ENCODE results near the gene GALNT15.

GALNT15 gene

DNA sequence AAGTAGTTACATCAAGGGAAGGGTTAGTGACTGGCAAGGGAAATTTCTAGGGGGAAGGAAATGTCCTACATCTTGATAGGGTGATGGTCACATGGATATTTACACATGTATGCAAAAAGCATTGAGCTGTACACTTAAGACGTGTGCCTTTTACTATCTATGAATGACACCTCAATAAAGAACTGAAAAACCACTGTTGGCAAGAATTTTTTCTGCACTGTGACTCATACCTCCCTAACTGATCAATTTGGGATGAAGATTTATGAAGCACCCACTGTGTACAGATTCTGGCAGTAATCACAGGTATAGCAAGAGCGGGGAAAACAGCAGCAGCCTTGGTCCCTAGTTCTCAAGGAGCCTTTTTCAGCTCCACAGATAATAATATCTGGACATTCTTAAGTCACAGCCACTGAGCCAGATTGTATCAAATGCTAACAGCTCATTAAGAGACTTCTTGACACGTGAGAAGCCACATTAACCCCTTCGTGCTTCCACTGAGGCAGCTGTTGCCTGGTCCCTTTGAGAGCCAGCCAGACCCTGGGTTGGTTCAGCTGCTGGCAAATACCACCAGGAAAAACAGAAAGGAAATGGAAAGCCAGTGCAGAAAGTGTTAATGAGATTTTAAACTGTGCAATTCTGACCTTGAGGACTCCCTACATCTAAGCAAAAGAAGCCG lies 32.0 kb upstream of the GALNT15 start:
- TF ChIP-seq, protein P1, sequence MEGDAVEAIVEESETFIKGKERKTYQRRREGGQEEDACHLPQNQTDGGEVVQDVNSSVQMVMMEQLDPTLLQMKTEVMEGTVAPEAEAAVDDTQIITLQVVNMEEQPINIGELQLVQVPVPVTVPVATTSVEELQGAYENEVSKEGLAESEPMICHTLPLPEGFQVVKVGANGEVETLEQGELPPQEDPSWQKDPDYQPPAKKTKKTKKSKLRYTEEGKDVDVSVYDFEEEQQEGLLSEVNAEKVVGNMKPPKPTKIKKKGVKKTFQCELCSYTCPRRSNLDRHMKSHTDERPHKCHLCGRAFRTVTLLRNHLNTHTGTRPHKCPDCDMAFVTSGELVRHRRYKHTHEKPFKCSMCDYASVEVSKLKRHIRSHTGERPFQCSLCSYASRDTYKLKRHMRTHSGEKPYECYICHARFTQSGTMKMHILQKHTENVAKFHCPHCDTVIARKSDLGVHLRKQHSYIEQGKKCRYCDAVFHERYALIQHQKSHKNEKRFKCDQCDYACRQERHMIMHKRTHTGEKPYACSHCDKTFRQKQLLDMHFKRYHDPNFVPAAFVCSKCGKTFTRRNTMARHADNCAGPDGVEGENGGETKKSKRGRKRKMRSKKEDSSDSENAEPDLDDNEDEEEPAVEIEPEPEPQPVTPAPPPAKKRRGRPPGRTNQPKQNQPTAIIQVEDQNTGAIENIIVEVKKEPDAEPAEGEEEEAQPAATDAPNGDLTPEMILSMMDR (IDR thresholded peaks at IDR 0.05; ENCODE audit: insufficient read depth, missing control alignments), result no peak
- DNase-seq (ENCODE audit: insufficient read length, low spot score) (no peak), FAIRE-seq (no peak)

DNA sequence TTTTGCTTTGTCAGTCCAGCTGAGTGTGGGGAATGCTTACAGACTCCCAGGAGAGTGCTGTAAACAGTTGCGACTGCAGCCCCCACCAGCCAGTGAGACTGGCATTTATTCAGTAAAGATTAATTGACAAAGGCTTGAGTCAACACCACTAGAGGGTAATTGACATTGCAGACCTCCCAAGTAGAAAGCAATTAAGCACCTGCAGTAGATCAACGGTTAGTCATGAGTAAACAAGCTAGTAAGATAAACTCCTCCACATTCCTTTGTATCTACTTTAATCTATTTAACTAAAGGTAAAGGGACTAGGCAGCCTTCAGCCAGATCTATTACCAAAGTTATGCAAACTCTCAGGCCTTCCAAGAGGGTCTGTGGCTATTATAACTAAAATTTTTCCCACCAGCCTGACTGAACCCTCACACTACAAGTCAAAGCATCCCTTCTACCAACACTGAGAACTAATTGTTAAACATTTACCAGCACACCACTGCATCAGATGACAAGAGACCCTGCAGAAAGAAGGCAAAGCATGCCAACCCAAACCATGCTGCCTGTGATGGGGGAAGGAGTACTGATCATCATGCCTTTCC lies 30.5 kb upstream of the GALNT15 start:
- DNase-seq (ENCODE audit: insufficient read length, low spot score), result no peak
- TF ChIP-seq, protein P1 (IDR thresholded peaks at IDR 0.05; ENCODE audit: insufficient read depth, missing control alignments), result no peak
- no peak for FAIRE-seq

DNA sequence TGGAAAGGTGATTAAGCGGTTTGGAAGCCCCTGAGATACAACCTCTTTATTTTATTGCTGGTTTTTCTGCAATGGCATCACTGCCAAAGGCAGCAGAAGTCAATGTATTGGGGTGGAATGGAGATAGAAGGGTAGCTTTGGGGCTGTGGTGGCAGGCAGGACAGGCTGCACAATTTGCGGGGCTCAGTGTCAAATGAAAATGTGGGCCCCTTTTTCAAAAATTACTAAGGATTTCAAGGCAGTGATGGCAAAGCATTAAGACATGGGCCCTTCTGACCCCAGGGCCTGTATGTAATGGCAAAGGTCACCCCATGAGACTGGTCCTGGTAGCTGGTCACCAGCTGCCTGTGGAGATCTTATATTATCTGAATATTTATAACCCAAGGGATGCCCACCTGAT lies 29.3 kb upstream of the GALNT15 start:
- no peak for FAIRE-seq
- no peak for DNase-seq (ENCODE audit: insufficient read length, low spot score)
- TF ChIP-seq, protein P1 (IDR thresholded peaks at IDR 0.05; ENCODE audit: insufficient read depth, missing control alignments), result no peak

DNA sequence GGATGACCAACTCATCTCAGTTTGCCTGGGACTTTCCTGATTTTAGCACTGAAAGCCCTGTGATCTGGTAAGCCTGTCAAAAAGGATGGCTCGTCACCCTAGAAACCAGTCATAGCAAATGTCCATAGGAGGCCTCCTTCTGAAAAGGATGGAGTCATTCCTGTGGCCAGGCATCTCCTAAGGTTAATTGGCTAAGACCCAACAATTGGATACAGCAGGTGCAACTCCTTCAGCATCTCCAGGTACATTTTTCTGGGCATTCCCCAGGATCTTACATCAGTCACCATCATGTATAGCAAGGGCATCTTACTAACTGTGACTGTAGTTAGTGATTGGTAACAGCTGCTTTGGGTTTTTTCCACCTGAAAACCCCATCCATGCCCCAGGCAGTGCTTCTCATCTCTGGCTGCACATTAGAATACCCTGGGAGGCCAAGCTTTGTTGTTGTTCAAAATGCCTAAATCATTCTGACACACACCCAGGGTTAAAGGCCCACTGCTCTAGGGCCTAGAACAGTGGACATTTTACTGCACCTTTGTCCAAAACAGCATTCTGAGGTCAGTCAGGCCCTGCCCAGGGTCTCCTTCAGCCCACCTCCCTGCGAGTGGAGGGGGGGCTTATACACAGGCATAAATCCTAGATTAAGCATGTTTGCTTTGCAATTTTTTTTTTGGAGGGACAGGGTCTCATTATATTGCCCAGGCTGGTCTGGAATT lies 28.3 kb upstream of the GALNT15 start:
- FAIRE-seq (no peak), DNase-seq (ENCODE audit: insufficient read length, low spot score) (no peak)
- TF ChIP-seq, protein P1 (IDR thresholded peaks at IDR 0.05; ENCODE audit: insufficient read depth, missing control alignments), result no peak

DNA sequence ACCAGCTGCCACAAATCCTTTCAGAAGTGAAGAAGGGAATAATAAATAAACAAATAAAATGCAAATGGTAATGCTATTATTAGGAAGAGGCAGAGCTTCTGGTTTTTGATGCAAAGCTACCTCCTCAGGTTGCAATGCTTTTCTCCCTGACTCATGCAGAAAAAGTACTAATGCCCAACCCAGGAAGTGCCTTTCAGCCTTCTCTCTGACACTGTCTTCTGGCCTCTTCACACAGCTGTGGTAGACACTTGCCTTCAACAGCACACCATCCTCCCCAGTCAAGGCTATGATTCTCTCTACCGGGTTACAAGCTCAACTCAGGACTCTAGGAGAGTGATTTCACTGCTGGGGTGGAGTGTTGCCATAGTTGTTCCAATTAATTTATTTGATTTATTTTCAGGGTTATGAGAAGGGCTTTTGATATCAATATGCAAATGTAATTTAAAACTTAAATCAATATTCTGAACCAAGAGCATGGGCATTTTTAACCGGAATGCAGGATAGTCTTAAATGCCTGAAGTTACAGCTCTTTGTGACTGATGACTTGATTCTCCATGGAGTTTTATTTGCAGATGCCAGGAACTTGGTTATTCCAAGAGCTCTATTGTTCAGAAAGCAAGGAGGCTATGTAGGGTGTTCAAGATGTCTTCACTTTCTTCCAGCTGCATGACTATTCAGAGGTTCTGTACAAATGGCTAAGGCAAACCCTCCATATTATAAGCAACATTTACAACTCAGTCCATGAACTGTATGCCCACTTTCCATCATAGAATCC lies 27.1 kb upstream of the GALNT15 start:
- DNase-seq (ENCODE audit: insufficient read length, low spot score) (no peak), FAIRE-seq (no peak)
- TF ChIP-seq, protein P1 (IDR thresholded peaks at IDR 0.05; ENCODE audit: insufficient read depth, missing control alignments), result no peak

DNA sequence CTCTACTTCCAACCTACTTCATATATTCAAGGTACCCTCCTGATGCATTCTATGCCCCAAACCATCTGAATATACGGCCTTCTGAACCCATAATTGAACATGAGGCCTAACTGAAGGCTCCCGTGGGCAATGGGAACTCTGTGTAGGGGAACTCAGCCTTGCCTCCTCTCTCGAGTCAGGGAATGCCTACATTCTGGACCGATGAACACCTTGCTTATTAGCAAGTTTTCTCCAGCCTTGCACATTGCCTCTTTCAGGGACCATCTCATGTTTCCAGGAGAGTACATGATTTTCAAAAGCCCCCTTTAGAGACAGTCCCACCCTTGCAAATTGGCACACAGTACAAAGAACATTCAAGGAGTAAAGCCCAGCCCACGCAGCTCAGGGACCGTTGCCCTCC lies 26.3 kb upstream of the GALNT15 start:
- TF ChIP-seq, protein P1 (IDR thresholded peaks at IDR 0.05; ENCODE audit: insufficient read depth, missing control alignments), result no peak
- FAIRE-seq, result no peak
- DNase-seq (ENCODE audit: insufficient read length, low spot score), result no peak

Measured in D721Med (cell line).